Measurements from ENCODE around the gene ANLN.

GRCh38 chr7:36472141-36472729 lies 82.6 kb downstream of the ANLN start:
- TF ChIP-seq CTCF (IDR thresholded peaks at IDR 0.05; ENCODE audit: borderline replicate concordance, extremely low read depth, low read length, poor library complexity, severe bottlenecking) (no peak), EZH2 (IDR thresholded peaks at IDR 0.05; ENCODE audit: borderline replicate concordance, low read depth, low read length, severe bottlenecking) (no peak)

Data from DND-41 (cell line).